Peyer's patch (tissue), 4 donors: ENCODE results near the gene MYD88. TPM values are rescaled to one million over a fixed set of nuclear protein-coding genes. Genes with fewer than 3 reads are reported as not detected.

Source experiments
- DNase-seq, 3 donors: peaks; one replicate each; pipeline ENCODE4 v3.0.0-alpha.2; 2017 to 2019
- H3K27ac ChIP-seq, 4 donors: fragments of 200-600 bp; sonication (generic); one replicate each; pipeline ENCODE4 v1.5.1; 2016 to 2019
- H3K27me3 ChIP-seq, 2 donors: fragments of 200-600 bp; sonication (generic); one replicate each; pipeline ENCODE4 v1.5.1; 2019
- H3K36me3 ChIP-seq, 3 donors: fragments of 200-600 bp; sonication (generic); one replicate each; pipeline ENCODE4 v1.5.1; 2016 to 2019
- H3K4me1 ChIP-seq, 4 donors: fragments of 200-600 bp; sonication (generic); one replicate each; pipeline ENCODE4 v1.5.1; 2016 to 2019
- H3K4me3 ChIP-seq, 4 donors: fragments of 200-600 bp; sonication (generic); 1 replicate in 3 of 4; 2 replicates in 1 of 4; pipeline ENCODE4 v1.5.1; 2016 to 2019; ENCODE audit warnings: mild to moderate bottlenecking in 1 of 4
- H3K9me3 ChIP-seq, 4 donors: fragments of 200-600 bp; sonication (generic); one replicate each; pipeline ENCODE4 v1.5.1; 2016 to 2019; ENCODE audit warnings: mild to moderate bottlenecking in 1 of 4
- CTCF ChIP-seq, 6 experiments: fragments of 450-650 bp in 4 of 6; fragments of 200-600 bp in 2 of 6; sonication (generic) in 1 of 6; IDR thresholded peaks; one replicate each; pipeline ENCODE4 v1.5.1; 2017 to 2019; ENCODE audit warnings: antibody characterized with exemption in 6 of 6, mild to moderate bottlenecking in 3 of 6, moderate library complexity in 1 of 6
- POLR2A ChIP-seq, 2 donors: fragments of 450-650 bp; IDR thresholded peaks; one replicate each; pipeline ENCODE4 v1.5.1; 2017; ENCODE audit warnings: antibody characterized with exemption in 2 of 2, mild to moderate bottlenecking in 2 of 2, moderate library complexity in 2 of 2
- total RNA-seq, 4 donors: library from RNA; depleted of rRNA; stranded (reverse); fragments of >200 nt; gene quantifications; one replicate each; pipeline ENCODE4 v1.1.0, GENCODE V29; 2016

The MYD88 gene
- total RNA-seq, 4 donors from 2014 or later = 41.8 to 82.7 (median 73.8) TPM

- DNase-seq = no peak
- Histone ChIP-seq H3K36me3 (no peaks in the 10 kb centered on the region), H3K9me3 (no peaks in the 10 kb centered on the region), H3K27me3 (no peaks in the 10 kb centered on the region), H3K27ac (no peak overlapping the region), H3K4me3 (no peak overlapping the region), H3K4me1 (no peaks in the 10 kb centered on the region)
- TF ChIP-seq POLR2A (IDR thresholded peaks at IDR 0.05) = no peak
- TF ChIP-seq CTCF (IDR thresholded peaks at IDR 0.05) = no peak
Observed at GRCh38 chr3:38102444-38102814, 36.0 kb upstream of the MYD88 start.

DNA sequence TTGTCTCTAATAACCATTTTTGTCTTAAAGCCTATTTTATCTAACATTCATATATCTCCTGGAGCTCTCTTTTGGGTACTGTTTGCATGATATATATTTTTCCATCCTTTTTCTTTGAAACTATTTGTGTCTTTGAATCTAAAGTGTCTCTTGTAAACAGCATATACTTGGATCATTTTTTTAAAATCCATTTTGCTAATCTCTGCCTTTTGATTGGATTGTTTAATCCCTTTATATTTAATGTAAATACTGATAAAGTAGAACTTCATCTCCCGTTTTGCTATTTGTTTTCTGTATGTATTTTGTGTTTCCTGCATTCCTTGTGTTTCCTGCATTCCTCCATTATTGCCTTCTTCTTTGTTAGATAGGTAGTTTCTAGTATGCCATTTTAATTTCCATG lies 32.9 kb upstream of the MYD88 start:
- Histone ChIP-seq H3K36me3 (no peaks in the 10 kb centered on the region), H3K9me3 (no peaks in the 10 kb centered on the region), H3K4me1 (no peaks in the 10 kb centered on the region), H3K4me3 (no peak overlapping the region), H3K27ac (no peak overlapping the region), H3K27me3 (no peaks in the 10 kb centered on the region)
- TF ChIP-seq POLR2A (IDR thresholded peaks at IDR 0.05) = no peak
- no peak for DNase-seq

DNA sequence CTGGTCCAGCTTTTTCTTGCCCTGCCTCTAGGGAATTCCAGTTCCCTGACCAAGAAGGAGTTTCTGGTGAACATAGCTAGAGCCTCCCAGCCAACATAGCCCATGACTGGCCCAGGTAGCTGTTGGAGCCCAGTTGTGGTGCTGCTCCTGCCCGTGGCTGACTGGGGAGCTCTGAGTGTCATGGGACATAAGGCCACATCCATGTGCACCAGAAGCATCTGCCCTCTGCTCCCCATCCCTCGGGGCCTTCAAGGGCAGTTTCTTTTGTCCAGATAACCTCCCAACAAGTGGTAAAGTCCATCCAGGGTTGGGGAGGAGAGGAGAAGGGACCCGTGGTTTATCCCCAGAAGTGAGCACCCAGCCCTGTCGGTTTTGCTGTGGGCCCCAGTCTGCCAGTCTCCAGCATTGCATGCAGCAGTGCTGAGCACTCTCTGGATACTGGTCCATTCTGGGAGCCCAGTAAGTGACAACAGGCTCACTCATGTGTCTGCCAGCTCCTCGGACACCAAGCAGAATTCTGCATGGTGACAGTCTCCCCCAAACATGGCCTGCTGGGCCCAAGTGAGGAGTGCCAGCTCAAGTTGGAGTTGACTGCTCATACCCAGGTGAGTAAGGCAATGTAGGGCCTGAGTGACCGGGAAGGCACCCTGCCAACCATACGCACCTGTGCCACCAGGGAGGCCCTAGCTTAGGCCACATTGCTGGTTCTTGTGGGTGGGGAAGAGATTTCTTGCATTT lies 30.4 kb upstream of the MYD88 start:
- Histone ChIP-seq H3K27ac (no peak overlapping the region), H3K27me3 (no peaks in the 10 kb centered on the region), H3K36me3 (no peaks in the 10 kb centered on the region), H3K4me3 (no peak overlapping the region), H3K9me3 (no peaks in the 10 kb centered on the region), H3K4me1 (no peaks in the 10 kb centered on the region)
- peak in 1 of 3 donors; percentile 39 for DNase-seq
- no peak for TF ChIP-seq POLR2A (IDR thresholded peaks at IDR 0.05)
- no peak for TF ChIP-seq CTCF (IDR thresholded peaks at IDR 0.05)

DNA sequence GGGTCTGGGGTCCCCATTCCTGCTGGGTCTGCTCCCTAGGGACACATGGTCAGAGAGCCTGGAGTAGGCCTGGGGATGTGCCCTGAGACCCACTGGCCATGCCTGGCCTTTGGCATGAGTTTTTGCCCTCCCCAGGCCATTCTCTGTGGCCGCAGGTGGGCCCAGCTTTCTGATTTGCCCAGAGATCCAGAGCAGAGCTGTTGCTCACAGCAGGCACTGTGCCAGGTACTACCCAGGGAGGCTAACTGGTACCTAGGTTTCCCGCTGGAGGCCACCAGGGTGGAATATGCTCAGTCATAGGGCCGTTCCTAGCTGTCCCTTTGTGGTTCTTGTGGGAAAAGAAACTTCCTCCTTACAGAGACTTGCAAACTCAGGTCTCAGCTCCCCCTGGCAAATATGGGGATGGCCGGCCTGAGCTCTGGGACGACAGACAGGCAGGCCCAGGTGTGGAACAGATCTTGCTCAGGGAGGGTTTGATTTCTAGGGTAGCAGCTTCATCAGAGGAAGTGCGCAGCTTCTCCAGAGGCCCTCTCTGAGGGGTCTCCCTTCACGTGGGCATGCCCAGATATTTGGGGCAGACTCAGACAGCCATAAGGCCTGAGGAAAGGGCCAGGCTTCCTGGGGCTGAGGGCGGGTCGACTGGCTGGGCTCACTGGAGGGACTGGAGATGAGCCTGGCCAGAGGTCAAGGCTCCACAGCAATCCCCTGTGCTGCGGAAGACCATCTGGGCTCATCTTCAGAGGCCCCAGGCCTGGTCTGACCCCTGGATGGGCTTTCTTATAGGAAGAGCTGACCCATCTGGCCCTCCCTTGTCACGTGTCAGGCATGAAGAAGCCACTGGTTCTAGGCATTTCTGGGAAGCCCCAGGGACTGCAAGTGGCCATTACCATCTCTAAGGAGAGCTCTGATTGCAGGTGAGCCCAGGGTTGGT lies 29.5 kb upstream of the MYD88 start:
- no peaks in the 10 kb centered on the region for H3K4me1 ChIP-seq
- TF ChIP-seq CTCF (IDR thresholded peaks at IDR 0.05) (no peak), POLR2A (IDR thresholded peaks at IDR 0.05) (no peak)
- no peaks in the 10 kb centered on the region for H3K27me3 ChIP-seq
- no peaks in the 10 kb centered on the region for H3K36me3 ChIP-seq
- DNase-seq = peak in 2 of 3 donors; percentile 40
- H3K27ac ChIP-seq = no peak overlapping the region
- no peaks in the 10 kb centered on the region for H3K9me3 ChIP-seq
- H3K4me3 ChIP-seq = no peak overlapping the region

GRCh38 chr3:38109580-38110313 lies 28.7 kb upstream of the MYD88 start:
- Histone ChIP-seq H3K27me3 (no peaks in the 10 kb centered on the region), H3K4me3 (no peak overlapping the region), H3K4me1 (no peaks in the 10 kb centered on the region), H3K36me3 (no peaks in the 10 kb centered on the region), H3K9me3 (no peaks in the 10 kb centered on the region), H3K27ac (no peak overlapping the region)
- DNase-seq = peak in 1 of 3 donors; percentile 28
- TF ChIP-seq POLR2A (IDR thresholded peaks at IDR 0.05) = no peak
- TF ChIP-seq CTCF (IDR thresholded peaks at IDR 0.05) = no peak
